AG09319 (cell line): ENCODE data around the gene CPLX1.

Source experiments
- DNase-seq: peaks from one replicate; pipeline ENCODE4 v3.0.0-alpha.2; 2010; ENCODE audit warnings: low read depth; ENCODE audit errors: extremely low read depth
- CTCF ChIP-seq: IDR thresholded peaks from 2 replicates; pipeline ENCODE4 v1.5.1; 2011; ENCODE audit warnings: low read depth, mild to moderate bottlenecking, inconsistent platforms, low read length, moderate library complexity

Gene CPLX1

DNA sequence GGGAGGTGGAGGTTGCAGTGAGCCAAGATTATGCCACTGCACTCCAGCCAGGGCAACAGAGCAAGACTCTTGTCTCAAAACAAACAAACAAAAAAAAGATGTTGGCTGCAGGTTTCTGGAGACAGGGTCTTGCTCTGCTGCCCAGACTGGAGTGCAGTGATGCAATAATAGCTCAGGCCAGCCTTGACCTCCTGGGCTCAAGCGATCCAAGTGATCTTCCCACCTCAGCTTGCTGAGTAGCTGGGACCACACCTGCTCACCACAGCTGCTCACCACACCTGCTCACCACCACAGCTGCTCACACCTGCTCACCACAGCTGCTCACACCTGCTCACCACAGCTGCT, 29.9 kb upstream of the CPLX1 start:
- no peak for DNase-seq
- TF ChIP-seq CTCF = no peak

- no peak for DNase-seq
- TF ChIP-seq CTCF = no peak
Observed at GRCh38 chr4:854356-854755, 28.4 kb upstream of the CPLX1 start.

DNA sequence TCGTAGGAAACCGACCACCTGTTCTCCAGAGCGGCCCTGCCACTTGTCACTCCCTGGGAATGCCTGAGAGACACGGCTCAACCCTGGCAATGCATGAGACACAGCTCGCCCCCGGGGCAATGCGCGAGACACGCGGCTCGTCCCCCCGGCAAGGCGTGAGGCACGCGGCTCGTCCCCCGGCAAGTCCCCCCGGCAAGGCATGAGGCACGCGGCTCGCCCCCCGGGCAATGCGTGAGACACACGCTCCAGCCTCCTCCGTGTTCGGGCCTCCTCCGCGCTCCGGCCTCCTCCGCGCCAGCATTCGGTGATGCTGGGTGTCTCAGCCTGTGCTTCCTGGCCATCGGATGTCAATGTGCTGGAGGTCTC, 27.5 kb upstream of the CPLX1 start:
- DNase-seq = no peak
- TF ChIP-seq CTCF = no peak

DNA sequence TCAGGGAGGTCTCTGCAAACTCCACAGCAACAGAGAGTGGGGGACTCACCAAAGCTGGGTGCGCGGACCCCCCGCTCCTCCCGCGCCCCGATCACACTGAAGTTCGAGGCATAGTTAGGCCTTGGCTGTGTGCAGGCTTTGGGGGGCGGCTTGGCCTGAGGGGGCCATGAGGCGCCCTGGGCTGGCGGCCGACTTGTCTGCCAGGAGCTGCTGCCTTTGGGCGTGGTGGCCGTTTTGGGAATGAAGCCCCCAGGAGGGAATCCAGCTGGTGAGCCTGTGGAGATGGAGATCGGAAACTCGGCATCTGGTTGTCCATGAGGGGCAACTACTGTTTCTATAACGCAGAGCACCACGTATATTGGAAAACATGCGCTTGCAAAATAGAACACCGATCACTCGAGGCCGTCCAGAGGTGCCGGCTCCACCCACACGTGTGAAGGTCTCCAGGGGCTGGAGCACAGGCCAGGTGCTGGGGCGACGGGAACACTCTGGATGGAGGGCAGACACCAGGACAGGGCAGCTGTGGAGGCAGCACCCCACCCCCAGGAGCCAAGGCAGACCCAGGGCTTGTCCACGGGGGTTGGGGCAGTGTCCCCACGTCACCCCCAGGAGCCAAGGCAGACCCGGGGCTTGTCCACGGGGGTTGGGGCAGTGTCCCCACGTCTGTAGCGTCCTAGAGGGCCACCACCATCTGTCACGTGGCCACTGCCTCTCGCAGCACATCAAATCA, 25.9 kb upstream of the CPLX1 start:
- no peak for DNase-seq
- no peak for TF ChIP-seq CTCF

GRCh38 chr4:850323-850945, 24.5 kb upstream of the CPLX1 start:
- TF ChIP-seq CTCF = no peak
- DNase-seq = no peak

DNA sequence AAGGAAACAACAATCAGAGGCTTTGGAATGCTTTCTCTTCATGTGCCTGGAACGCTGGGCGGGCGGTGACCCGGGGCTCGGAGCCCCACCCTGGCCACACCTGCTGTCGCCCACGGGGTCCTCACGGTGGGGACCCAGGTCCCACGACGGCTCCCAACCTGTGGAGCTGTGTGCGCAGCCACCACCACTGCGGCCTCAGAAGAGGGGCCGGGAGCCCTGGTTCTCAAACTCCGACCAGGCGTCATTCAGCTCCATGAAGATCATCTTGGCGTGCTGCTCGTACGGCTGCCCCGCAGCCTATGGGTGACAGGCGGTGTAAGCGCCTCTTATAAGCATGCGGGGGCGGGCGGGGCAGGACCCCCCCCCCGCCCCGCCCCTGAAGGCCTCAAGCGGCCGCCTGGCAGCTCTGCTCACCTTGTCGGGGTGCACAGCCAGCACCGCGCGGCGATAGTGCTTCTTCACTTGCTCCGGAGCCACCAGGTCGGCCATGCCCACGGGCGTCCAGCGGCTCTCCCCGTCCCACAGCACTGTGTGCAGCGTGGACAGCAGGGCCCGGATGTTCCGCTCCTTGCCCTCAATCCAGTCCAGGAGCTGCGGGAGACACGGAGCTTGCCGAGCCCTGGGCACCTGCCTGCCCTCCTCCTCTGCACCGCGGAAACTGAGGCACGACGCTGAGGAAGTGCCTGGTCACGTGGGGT, 23.7 kb upstream of the CPLX1 start:
- no peak for DNase-seq
- no peak for TF ChIP-seq CTCF

DNA sequence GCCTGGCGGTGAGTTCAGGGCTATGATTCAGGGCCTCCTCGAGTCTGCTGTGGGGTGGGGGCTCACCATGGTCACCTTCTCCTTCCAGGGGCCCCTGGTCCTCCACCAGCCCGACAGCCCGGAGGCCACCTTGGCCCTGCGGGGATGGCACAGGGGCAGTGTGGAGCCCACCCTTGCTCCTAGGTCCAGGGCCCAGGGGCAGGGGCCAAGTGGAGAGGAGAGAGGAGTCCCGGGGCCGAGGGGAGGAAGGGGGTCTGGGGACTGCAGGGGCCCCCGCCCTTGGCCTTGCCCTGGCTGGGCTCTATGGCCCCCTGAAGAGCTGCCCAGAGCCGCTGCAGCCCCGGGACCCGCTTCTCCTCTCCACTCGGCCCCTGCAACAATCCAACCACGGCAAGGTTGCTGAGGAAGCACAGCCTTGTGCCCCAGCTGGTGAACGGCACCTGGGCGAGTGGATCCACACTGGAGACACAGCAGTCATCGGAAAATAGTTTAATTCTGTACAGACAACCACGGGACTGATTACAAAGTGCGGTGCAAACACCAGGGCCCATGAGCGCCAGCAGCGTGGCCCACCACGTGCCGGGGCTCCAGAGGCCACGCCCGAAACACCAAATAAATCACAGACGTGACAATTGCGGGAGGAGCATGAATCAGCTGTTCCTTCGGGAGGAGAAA, 23.0 kb upstream of the CPLX1 start:
- TF ChIP-seq CTCF = no peak
- no peak for DNase-seq
